Keratinocyte (primary cell): ENCODE results near the gene CR1L. TPM values are rescaled to one million over a fixed set of nuclear protein-coding genes. Genes with fewer than 3 reads are reported as not detected.

Source experiments
- DNase-seq: peaks from one replicate; pipeline ENCODE4 v3.0.0-alpha.2; 2011; ENCODE audit warnings: low read depth, missing footprints, low spot score
- FAIRE-seq: peaks from 2 replicates; lab custom pipeline; 2011; peaks lifted over from hg19 to GRCh38; lab: Jason Lieb, UNC
- H2AFZ ChIP-seq: 2 replicates; pipeline ENCODE4 v1.6.0; 2012; ENCODE audit warnings: low read length, control low read depth, inconsistent platforms; ENCODE audit not compliant: control insufficient read depth
- H3K27ac ChIP-seq: 2 replicates; pipeline ENCODE4 v1.5.1; 2011; ENCODE audit warnings: low read length; ENCODE audit not compliant: control insufficient read depth, insufficient read depth
- H3K27me3 ChIP-seq: 3 replicates; pipeline ENCODE4 v1.6.0; 2011; ENCODE audit warnings: low read length; ENCODE audit not compliant: control insufficient read depth, insufficient read depth; ENCODE audit errors: extremely low read depth
- H3K36me3 ChIP-seq, 2 experiments: 2 replicates in 1 of 2; 3 replicates in 1 of 2; pipeline ENCODE4 v1.5.1; 2011; ENCODE audit warnings: low read length in 2 of 2, mild to moderate bottlenecking in 1 of 2; ENCODE audit not compliant: control insufficient read depth in 2 of 2, insufficient read depth in 2 of 2; ENCODE audit errors: extremely low read depth in 1 of 2
- H3K4me1 ChIP-seq: 3 replicates; pipeline ENCODE4 v1.5.1; 2011; ENCODE audit warnings: low read length; ENCODE audit not compliant: control insufficient read depth, insufficient read depth; ENCODE audit errors: extremely low read depth
- H3K4me2 ChIP-seq: 3 replicates; pipeline ENCODE4 v1.6.0; 2011; ENCODE audit warnings: low read depth, low read length; ENCODE audit not compliant: control insufficient read depth, insufficient read depth; ENCODE audit errors: extremely low read depth
- H3K4me3 ChIP-seq, 3 experiments: fragments of 200-600 bp in 1 of 3; sonication (generic) in 1 of 3; 2 replicates in 2 of 3; 3 replicates in 1 of 3; pipeline ENCODE4 v1.5.1; 2011 to 2016; ENCODE audit warnings: low read length in 3 of 3, mild to moderate bottlenecking in 3 of 3, control low read depth in 2 of 3, inconsistent platforms in 1 of 3, low read depth in 1 of 3, mixed read lengths in 1 of 3, mixed run types in 1 of 3, moderate library complexity in 1 of 3; ENCODE audit not compliant: control insufficient read depth in 2 of 3, insufficient read depth in 2 of 3; ENCODE audit errors: extremely low read depth in 1 of 3
- H3K79me2 ChIP-seq: 2 replicates; pipeline ENCODE4 v1.6.0; 2012; ENCODE audit warnings: low read length; ENCODE audit not compliant: control insufficient read depth, insufficient read depth
- H3K9ac ChIP-seq: 3 replicates; pipeline ENCODE4 v1.6.0; 2011; ENCODE audit warnings: low read length; ENCODE audit not compliant: control insufficient read depth, insufficient read depth; ENCODE audit errors: extremely low read depth
- H3K9me1 ChIP-seq: 3 replicates; pipeline ENCODE4 v1.6.0; 2011; ENCODE audit warnings: low read length; ENCODE audit not compliant: control insufficient read depth, insufficient read depth; ENCODE audit errors: extremely low read depth
- H3K9me3 ChIP-seq: 2 replicates; pipeline ENCODE4 v1.5.1; 2012; ENCODE audit warnings: low read depth, low read length; ENCODE audit not compliant: control insufficient read depth
- H4K20me1 ChIP-seq: 3 replicates; pipeline ENCODE4 v1.6.0; 2011; ENCODE audit warnings: low read length; ENCODE audit not compliant: control insufficient read depth, insufficient read depth; ENCODE audit errors: extremely low read depth
- CTCF ChIP-seq, 3 experiments: IDR thresholded peaks in 1 of 3; conservative IDR thresholded peaks in 1 of 3; optimal IDR thresholded peaks in 1 of 3; 2 replicates in 2 of 3; 3 replicates in 1 of 3; pipeline versions ENCODE3 to v1.5.1; 2011; ENCODE audit warnings: low read length in 3 of 3, mild to moderate bottlenecking in 3 of 3, moderate library complexity in 2 of 3, control low read depth in 1 of 3, inconsistent platforms in 1 of 3; ENCODE audit not compliant: insufficient read depth in 2 of 3; ENCODE audit errors: extremely low read depth in 1 of 3
- EZH2 ChIP-seq: IDR thresholded peaks from one replicate; pipeline ENCODE4 v1.6.1; 2012; ENCODE audit warnings: inconsistent platforms, mild to moderate bottlenecking, low read length, moderate library complexity
- dilution Hi-C: fragments of 300-500 bp; cut with MboI; formaldehyde crosslinking; loops from one replicate; pipeline ENCODE4 v1.7.0; 2020; ENCODE audit warnings: low sequenced_read_pairs; ENCODE audit not compliant: extremely low pct_ligation_motif_present
- polyA minus RNA-seq, 3 experiments: library from RNA; depleted of rRNA, polyadenylated mRNA; stranded (reverse); fragments of >200 nt; gene quantifications; 1 replicate in 1 of 3; 2 replicates in 1 of 3; 3 replicates in 1 of 3; pipeline ENCODE4 v1.2.3, GENCODE V29; 2011
- polyA plus RNA-seq, 5 experiments: library from polyadenylated mRNA; depleted of rRNA in 3 of 5; stranded (reverse) in 3 of 5; stranded (forward) in 1 of 5; unstranded in 1 of 5; fragments of >200 nt; gene quantifications; 1 replicate in 1 of 5; 2 replicates in 3 of 5; 3 replicates in 1 of 5; pipeline versions ENCODE4 v1.2.1 to v1.2.3, GENCODE V29; 2011 to 2012; ENCODE audit warnings: missing spikeins in 2 of 5, low read depth in 1 of 5, low replicate concordance in 1 of 5

The CR1L gene
- polyA plus RNA-seq = not detected in 3 replicates
- polyA plus RNA-seq (2011; ENCODE audit: low read depth) = not detected
- not detected in 2 replicates for polyA plus RNA-seq (2011; cell fraction: cytosol; rRNA removed)
- not detected in 2 replicates for polyA plus RNA-seq (2011; cell fraction: nucleus; rRNA removed)
- polyA plus RNA-seq (2012; ENCODE audit: low replicate concordance) = not detected in 2 replicates
- 0.13 TPM in 1 of 3 replicates, not detected in the others for polyA minus RNA-seq
- not detected for polyA minus RNA-seq (2011; cell fraction: cytosol; rRNA and poly(A)+ RNA removed)
- polyA minus RNA-seq (2011; cell fraction: nucleus; rRNA and poly(A)+ RNA removed) = not detected in 2 replicates

- Histone ChIP-seq H3K9me3 (no peaks in the 10 kb centered on the region), H3K27ac (no peak within 1 kb of the TSS), H3K27me3 (peaks cover 12% of the 10 kb centered on the region), H3K4me1 (peaks cover 2% of the 10 kb centered on the region), H4K20me1 (no peaks in the 10 kb centered on the region), H3K4me2 (peak within 1 kb of the TSS; percentile 87), H2AFZ (peak within 1 kb of the TSS; percentile 91), H3K79me2 (no peaks in the 10 kb centered on the region), H3K9ac (peak within 1 kb of the TSS; percentile 28), H3K36me3 (no peaks in the 10 kb centered on the region), H3K4me3 (peak within 1 kb of the TSS; percentile 33 to 81 (median 76)), H3K9me1 (no peaks in the 10 kb centered on the region)
- TF ChIP-seq EZH2 (no peak), CTCF (optimal IDR thresholded peaks at IDR 0.05 in 1 of 3, IDR thresholded peaks at IDR 0.05 in 1 of 3, conservative IDR thresholded peaks at IDR 0.05 in 1 of 3; ENCODE audit: extremely low read depth in 1 of 3, insufficient read depth in 2 of 3, low read length in 3 of 3) (no peak)
- DNase-seq = no peak
- no peak for FAIRE-seq
- dilution Hi-C loops = no loop called here
These were observed at the start of gene CR1L for GRCh38 chr1:207644852-207645634. TSS of gene CR1L (plus strand) at chr1:207645133. CDS start at chr1:207645234, 101 bp downstream.

- dilution Hi-C loops = no loop called here
- H3K9me3 ChIP-seq = no peaks in the 10 kb centered on the region
- no peak overlapping the region for H3K27ac ChIP-seq
- no peak overlapping the region for H3K4me2 ChIP-seq
- no peaks in the 10 kb centered on the region for H4K20me1 ChIP-seq
- H3K9me1 ChIP-seq = no peaks in the 10 kb centered on the region
- peaks cover 4% of the 10 kb centered on the region for H3K4me1 ChIP-seq
- FAIRE-seq (no peak), DNase-seq (no peak)
- H3K27me3 ChIP-seq = peaks cover 2% of the 10 kb centered on the region
- no peak overlapping the region for H2AFZ ChIP-seq
- TF ChIP-seq CTCF (optimal IDR thresholded peaks at IDR 0.05 in 1 of 3, IDR thresholded peaks at IDR 0.05 in 1 of 3, conservative IDR thresholded peaks at IDR 0.05 in 1 of 3; ENCODE audit: extremely low read depth in 1 of 3, insufficient read depth in 2 of 3, low read length in 3 of 3) (no peak), EZH2 (no peak)
- no peak overlapping the region for H3K9ac ChIP-seq
- no peaks in the 10 kb centered on the region for H3K79me2 ChIP-seq
- H3K36me3 ChIP-seq = no peaks in the 10 kb centered on the region
- no peak overlapping the region for H3K4me3 ChIP-seq
These were observed 41.2 kb upstream of the CR1L start for GRCh38 chr1:207603777-207604176.
